Right lung (tissue), 5 donors: Measurements from ENCODE around the gene IYD. TPM values are rescaled to one million over a fixed set of nuclear protein-coding genes. Genes with fewer than 3 reads are reported as not detected.
"Not testable (repeated sequence)": the region's sequence is repeated elsewhere in the genome, so short reads cannot be mapped to it uniquely, and the experiment has no call there.

ENCODE experiments used
- DNase-seq, 2 donors: peaks; one replicate each; pipeline ENCODE4 v3.0.0-alpha.2; 2013
- polyA plus RNA-seq, 5 donors: library from polyadenylated mRNA; unstranded; fragments of 120-200 nt; gene quantifications; one replicate each; pipeline versions ENCODE4 v1.2.1 to v1.2.3, GENCODE V29; 2013; ENCODE audit warnings: inconsistent platforms in 1 of 5, low replicate concordance in 1 of 5; ENCODE audit not compliant: insufficient read length in 5 of 5, insufficient read depth in 1 of 5

IYD gene
- polyA plus RNA-seq, 5 donors = 1.4 to 3.0 (median 2.3) TPM

DNA sequence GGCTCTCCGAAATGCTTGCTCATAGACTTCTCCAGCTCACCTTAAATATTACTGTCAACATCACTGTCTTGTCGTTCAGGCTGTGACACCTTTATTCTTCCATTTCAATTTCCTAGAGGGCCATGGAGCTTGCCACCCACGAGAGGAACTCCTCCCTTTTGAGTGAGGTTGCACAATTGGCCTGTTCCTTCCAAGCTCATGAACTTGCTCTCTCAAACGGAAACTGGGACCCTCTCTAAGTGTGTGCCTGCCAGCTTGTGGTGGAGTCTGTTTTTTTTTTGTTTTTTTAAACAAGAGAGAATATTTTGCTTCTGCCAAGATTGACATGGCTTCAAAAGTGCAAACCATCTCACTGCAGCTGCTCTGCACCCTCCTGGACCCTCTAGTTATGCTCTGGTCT is 19.3 kb upstream of the IYD start:
- DNase-seq = no peak

DNA sequence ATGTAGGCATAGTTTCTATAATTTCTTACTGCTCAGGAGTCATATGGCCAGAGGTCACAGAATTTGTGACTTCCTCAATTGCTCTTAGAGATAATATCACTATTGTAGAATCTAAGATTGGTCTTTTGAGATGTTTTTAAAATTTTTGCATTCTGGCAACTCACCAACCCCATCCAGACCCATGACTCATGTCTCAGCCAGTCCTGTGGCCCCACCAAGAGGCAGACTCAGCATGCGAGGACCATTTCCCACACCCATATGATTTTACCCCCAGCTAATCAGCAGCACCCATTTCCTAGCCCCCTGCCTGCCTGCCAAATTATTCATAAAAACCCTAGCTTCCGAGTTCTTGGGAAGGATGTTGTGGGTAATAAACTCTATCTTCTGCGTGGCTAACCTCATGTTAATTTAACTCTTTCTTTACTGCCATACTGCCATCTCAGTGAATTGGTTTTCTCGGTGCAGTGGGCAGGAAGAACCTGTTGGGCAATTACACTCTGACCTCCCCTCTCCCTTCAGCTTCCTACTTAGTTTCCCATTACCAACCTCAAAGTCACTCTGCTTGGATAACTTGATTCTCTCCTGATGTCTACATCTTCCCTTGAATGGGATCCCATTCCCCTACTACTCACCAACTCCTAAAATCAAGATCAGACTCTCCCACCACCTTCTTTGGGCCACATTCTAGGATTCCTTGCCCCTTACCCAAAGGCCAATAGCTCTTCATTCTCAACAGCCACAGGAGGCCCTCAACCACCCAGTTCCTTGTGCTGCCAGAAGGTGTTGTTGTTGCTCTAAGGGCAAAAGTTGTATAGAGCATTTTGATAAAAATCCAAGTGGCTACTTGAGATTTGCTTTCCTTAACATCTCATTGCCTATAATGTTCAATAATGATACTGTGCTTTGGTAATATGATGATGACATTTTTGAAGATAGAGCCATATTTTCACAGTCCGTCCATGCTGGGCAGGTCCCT is 16.2 kb upstream of the IYD start:
- no peak for DNase-seq

DNA sequence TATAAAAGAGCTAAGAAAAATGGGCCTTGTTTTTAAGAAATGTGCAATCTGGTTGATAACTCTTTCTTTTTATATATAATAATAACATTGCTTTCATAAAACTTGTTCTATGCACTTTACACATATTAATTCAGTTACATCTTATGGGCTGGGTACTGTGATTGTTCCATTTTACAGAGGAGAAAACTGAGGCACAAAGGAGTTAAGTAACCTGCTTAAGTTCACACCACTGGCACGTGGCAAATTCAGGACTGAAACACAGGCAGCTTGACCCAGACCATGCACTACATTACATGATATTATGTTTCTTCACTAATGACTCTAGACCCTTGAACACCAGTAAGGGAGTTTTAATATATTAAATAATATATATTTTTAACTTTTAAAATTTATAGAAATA is 15.4 kb upstream of the IYD start:
- DNase-seq = no peak

DNA sequence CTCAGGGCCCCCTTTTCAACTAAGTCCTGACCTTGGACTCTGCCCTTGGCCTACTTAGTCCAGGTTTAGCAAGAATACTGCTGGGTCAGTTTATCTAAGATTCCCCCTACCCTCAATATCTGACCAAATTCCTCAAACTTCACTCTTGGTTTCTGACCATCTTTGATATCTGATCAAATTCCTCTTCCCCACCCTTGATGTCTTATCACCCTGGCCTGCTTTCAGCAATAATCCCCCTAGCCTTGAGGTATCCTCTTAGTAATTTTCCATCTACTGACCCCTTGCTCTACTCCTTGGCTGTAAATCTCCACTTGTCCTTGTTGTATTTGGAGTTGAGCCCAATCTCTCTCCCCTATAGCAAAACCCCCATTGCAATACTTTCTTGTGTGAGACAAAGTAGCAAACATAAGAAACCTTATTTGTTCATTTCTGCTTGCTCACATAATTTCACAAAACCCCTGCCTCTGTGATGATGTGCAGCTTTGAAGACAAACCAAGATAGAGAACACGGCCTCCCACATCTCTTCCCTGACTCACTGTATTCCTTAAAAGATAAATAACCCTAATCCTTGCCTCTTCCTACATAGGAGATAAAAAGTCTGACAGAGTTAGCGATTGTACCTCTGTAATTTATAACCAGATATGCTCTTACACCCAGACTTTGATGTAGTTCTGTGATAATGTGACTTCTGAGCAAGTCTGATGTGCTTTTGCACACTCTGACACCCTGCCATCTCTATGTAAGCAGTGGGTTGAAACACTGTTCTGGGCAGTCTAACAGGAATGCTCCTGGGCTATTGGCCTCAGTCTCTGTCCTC is 13.8 kb upstream of the IYD start:
- no peak for DNase-seq

DNA sequence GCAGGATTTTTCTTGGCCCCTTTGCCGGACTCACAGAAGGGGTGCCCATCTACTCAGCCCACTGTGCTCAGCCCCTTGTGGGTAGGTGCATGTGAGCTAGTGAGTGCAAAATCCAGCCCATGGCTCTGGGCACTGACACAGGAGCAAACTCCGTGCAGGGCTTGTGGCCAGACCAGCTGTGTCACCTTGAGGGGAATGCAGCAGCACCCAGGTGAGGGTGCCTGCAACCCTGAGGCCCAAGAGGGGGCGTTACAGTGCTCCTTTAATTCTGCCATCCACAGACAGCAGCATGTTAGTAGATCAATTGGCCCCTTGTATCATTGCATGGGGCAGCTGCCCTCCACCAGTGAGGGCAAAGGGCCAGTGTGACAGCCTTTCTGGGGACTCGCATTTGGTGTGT is 12.9 kb upstream of the IYD start:
- DNase-seq = no peak

DNA sequence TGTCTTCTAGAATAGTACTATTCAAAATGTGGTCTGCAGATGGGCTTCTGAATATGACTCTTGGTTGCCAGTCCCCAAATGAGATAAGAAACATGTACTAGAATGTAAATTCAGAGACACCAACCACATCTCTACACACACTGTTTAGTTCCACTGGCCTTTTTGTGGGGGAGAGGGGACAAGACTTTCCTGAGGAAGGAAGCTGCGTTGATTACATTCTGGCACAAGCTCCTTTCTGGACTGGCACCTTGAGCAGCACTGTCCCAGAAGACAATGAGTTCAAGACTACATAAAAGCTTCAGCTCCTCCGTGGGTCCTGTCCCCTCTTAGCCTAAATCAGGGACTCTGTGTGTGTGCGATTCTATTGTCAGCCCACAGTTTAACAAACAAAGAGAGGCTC is 6.9 kb upstream of the IYD start:
- DNase-seq = no peak

DNA sequence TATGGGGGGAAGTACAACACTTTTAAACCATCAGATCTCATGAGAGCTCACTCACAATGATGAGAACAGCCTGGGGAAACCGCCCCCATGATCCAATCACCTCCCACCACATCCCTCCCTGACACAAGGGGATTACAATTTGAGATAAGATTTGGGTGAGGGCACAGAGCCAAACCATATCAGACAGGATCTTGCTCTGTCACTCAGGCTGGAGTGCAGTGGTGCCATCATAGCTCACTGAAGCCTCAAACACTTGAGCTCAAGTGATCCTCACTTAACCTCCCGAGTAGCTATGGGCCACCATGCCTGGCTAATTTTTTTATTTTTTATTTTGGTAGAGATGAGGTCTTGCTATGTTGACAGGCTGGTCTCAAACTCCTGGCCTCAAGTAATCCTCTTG is 5.1 kb upstream of the IYD start:
- DNase-seq = no peak

DNA sequence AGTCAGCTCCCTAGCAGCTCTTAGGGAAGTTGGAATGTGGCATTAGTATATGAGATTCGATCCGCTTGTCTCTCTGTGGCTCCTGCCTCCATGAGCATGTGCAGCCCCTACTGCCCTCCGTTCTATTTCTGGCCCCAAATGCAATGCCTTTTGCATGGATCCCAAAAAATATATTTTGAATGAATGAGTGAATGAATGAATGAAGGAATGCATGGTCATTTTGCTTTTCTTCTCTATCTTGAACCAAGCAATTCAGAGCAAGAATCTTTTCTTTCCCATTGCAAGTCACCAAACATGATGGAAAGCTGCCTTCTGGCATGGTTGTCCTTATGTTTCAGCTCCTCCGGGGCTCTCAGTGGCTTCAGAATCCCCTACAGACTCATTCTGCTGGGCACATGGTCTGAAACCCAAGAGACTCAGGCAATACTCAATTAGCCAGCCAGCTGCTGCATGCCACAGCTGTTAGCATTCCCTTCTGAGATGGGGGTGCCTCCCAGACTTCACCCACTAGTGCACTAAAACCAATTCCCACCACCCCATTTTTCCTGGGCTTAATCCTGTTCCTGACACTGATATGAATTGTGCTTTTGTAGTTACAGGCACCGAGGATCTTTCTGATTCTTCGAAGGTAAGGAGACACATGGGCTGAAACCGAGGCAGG is 2.6 kb upstream of the IYD start:
- no peak for DNase-seq

DNA sequence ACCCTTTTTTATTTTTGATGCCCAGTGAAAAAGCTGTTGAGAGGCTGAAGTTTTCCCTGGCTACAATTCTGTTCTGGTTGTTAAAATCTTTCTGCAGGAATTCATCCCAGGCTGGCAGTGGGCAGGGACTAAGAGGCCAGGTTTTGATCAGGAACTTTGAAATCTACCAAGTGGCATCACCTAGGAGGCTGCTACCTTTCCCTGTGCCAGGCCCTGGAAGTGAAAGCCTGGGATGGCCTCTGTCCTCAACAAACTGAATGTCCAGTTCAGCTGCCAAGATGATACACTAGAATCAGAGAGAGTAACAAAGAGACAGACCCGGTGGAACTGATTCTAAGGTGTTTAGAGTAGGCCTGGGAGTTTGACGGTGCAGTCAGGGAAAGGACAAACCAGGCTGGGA is 596 bp downstream of the IYD start:
- DNase-seq = no peak

DNA sequence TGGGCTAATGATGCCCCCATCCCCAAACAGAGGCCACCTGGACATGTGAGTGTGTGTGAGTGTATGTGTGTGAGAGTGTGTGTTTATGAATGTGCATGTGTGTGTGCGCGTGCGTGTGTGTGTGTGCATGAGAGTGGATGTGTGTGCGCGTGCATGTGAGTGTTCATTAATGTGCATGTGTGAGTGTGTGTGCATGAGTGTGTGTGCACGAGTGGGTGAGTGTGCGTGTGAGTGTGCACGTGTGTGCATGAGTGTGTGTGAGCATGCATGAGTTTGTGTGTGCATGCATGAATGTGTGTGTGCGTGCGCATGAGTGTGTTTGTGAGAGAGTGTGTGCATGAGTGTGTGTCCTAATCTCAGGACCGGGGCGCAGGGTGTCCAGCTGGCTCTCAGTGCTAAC is 1.3 kb downstream of the IYD start:
- no peak for DNase-seq

DNA sequence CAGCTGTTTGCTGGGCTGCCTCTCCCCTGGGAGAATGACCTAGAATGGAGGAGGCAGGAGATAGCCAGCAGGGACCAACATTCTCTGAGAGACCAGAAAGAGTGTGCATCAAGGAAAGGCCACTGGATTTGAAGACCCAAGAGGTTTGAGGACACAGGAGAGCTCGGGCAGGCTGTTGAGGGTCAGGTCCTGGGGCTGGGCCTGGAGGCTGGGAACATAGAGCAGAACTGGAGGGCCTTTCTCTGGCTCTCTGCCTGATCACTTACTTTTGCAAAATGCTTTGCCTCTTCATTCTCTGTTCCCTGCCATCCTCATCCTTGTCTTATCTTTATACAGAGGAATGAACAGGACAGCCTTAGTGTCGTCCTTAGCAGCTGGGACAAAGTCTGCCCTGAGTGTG is 2.5 kb downstream of the IYD start:
- no peak for DNase-seq

DNA sequence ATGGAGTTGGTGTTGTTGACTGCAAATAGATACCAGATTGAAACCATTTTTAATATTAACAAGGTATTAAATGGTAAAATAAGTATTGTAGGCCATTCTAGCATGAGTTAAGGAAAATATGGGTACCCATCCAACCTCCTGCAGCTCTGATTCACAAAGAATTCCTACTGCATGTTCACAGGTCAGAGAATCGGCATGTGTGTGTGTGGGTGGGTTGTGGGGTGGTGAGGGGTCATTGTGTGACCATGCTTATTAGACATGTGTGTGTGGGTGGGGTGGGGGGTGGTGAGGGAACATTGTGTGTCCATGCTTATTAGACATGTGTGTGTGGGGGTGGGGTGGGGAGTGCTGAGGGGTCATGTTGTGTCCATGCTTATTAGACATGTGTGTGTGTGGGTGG is 3.2 kb downstream of the IYD start:
- DNase-seq = no peak

DNA sequence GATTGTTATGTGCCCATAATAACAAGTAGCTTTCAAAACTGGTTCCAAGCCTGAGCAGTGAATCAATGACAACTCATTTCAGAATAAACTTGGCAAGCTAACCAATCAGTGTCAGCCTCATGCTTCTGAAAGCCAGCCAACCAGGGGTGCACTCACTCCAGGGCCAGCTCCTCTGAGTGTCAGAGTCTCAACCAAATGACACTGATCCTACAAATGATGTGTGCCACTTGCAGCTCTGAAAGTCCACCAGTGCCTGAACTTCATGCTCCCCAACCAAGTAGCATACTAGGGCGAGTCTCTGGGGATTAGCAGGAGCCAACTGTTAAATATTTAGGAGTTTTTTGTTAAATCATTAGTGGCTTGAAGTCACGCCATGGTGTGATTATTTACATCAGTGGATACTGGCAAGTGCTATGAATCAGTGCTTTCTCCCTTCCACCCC is 4.5 kb downstream of the IYD start:
- peak in 1 of 2 donors; percentile 29 for DNase-seq

DNA sequence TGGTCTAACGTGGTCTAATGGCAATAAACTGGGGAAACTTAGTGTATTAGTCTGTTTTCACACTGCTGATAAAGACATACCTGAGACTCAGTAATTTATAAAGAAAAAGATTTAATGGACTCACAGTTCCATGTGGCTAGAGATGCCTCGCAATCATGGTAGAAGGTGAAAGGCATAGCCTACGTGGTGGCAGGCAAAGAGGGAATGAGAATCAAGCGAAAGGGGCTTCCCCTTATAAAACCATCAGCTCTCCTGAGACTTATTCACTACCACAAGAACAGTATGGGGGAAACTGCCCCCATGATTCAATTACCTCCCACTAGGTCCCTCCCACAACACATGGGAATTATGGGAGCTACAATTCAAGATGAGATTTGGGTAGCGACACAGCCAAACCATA is 5.5 kb downstream of the IYD start:
- not testable (repeated sequence) for DNase-seq

DNA sequence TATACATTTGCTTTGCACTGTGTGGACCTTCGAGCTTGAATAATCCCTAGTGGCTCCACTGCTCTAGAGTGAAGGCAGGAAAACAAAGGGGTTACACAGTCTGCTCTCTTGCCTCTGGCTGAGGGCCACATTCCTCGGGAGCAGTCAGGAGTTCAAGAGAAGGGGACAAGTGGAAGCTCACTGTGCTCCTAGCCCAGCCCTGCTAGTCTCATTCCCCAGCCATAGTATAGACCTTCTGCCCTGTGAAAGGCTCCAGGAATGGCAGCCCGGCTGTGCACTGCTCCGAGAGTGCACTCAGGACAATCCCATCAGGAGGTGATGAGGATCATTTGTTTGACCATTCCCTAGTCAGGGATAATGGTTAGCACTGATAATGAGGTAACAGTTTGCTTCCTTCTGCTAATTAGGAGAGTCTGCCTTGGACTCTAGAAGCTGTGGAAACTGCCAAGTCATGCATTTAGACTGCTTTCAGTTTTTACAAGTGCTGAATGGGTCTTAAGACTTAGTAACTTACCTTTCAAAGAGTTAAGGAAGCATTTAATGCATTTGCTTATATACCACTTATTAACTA is 8.5 kb downstream of the IYD start:
- peak; percentile 34 to 51 for DNase-seq

DNA sequence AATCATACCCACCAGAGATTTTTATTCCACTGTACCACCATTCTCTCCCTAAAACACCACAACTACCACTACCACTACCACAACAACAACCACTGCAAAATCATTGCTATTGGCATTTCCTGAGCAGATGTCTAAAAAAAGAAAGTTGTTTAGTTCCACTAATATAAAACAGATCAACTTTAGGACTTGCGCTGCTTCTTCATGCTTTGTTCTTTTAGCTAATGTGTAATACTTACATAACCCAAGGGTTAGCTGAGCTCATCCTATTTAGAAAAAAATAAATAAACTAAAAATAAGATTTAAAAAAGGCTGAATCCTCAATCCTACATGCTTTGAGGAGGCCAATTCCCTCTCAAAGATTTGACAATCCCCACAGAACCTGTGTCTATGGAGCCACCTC is 11.4 kb downstream of the IYD start:
- no peak for DNase-seq

DNA sequence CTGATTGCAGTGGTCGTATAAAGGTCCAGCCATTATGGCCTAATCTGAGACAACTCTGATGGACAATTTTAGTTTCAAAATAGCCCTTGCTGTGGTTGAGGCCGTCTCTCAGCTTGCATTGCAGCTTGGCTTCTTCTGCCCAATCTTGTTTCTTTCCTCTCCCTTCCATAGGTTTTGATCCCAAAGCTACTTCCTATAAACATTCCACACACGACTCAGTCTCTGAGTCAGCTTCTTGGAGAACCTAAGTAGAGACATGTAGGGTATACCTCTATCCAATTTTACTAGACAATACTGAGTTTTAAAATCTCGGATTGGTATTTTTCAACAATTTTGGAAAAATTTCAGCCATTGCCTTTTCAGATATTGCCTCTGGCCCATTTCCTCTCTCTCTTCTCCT is 13.4 kb downstream of the IYD start:
- DNase-seq = no peak

DNA sequence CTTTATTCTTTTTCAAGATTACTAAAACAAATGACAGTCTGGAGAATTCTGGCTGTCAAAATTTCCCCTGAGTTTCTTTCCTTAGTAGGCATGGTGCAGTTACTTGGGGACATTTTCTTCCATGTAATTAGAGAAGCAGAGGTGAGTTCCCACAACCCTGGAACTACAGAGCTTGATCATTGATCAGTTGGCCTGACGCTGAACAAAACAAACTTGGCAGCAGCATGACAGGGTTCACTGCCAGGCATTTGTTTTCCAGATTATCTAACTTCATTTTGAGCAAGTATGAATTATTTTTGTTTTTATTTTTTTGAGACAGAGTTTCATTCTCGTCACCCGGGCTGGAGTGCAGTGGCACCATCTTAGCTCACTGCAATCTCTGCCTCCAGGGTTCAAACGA is 22.6 kb downstream of the IYD start:
- no peak for DNase-seq

DNA sequence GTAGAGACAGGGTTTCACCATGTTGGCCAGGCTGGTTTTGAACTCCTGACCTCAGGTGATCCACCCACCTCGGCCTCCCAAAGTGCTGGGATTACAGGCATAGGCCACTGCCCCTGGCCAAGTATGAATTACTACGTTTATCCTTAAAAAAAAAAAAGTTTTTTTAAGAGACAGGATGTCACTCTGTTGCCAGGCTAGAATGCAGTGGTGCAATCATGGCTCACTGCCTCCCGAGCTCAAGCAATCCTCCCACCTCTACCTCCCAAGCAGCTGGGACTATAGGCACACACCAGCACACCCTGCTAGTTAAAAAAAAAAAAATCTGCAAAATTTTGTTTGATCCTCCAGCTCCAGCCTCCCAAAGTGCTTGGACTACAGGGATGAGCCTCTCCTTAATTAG is 23.1 kb downstream of the IYD start:
- DNase-seq = no peak

DNA sequence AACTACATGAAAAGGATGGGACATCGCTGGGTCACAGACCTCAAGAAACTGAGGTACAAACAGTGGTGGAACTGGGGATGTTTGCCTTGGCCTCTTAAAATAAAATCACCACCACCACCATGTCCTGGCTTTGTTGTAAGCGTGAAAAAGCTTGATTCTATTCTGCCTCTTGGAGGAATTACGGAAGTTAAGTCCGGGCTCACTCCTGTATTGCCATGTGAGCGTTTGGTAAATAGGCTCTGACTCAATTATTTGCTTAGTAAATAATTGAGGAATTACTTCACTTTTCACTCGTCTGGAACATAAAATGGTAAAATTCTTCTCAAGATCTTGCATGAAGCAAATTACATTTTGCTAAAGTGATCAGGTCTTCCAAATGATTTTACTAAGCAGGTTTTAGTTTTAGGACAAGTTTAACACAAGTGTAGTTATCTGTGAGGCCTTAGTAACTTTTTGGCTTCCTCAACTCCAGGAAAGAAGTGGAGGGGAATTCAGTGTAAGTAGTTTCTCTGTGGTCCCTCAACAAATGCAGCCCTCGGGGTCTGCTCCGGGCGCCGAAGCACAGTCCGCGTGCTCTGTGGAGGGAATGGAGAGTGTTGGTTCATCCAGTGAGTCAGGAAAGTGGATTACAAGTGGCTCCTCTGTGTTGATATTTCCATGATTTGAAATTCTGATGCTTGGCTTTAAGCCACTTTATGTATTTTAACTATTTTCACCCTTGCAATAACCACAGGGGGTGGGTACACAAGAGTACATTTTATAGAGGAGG is 23.8 kb downstream of the IYD start:
- no peak for DNase-seq
